Measurements from ENCODE around the gene UNKL. TPM values are rescaled to one million over a fixed set of nuclear protein-coding genes. Genes with fewer than 3 reads are reported as not detected.
A peak's percentile ranks its signal among the peaks of the same experiment; 100 is the strongest.

UNKL gene
- total and polyA plus RNA-seq, 2 experiments from 2014 or later, result 6.1 to 13.0 TPM

GRCh38 chr16:1363501-1364041 is 50.9 kb downstream of the UNKL start:
- Histone ChIP-seq H4K20me1 (ENCODE audit: insufficient read depth) (no peaks in the 10 kb centered on the region), H3K4me1 (ENCODE audit: insufficient read depth) (no peaks in the 10 kb centered on the region), H3F3A (ENCODE audit: insufficient read depth) (no peaks in the 10 kb centered on the region), H3K36me3 (ENCODE audit: low read depth) (peaks cover 14% of the 10 kb centered on the region), H3K9ac (no peak overlapping the region), H3K9me2 (ENCODE audit: insufficient read depth) (no peaks in the 10 kb centered on the region), H3K4me2 (ENCODE audit: unreplicated experiment) (no peak overlapping the region), H3K79me2 (ENCODE audit: insufficient read depth) (peaks cover 53% of the 10 kb centered on the region), H3K27me3 (replicated peaks; ENCODE audit: insufficient read depth) (no peaks in the 10 kb centered on the region), H3K27ac (no peak overlapping the region), H2AFZ (no peak overlapping the region), H3K9me3 (ENCODE audit: low read depth) (no peaks in the 10 kb centered on the region), H3K4me3 (no peak overlapping the region)
- peak; percentile 67 for DNase-seq
- in situ Hi-C loops (cut with MboI), result no loop called here
- TF ChIP-seq EZH2phosphoT487 (IDR thresholded peaks at IDR 0.05; ENCODE audit: insufficient read depth, low read depth) (no peak), EZH2 (IDR thresholded peaks at IDR 0.05; ENCODE audit: insufficient read depth, poor library complexity, severe bottlenecking) (no peak)
- WGBS, 2 experiments (ENCODE audit: low coverage in 1 of 2, low lambda C conversion rate in 2 of 2, missing lambda C conversion rate in 2 of 2), result 67 to 71% methylated on average over 18 of the region's 18 CpGs

- WGBS, 2 experiments (ENCODE audit: low coverage in 1 of 2, low lambda C conversion rate in 2 of 2, missing lambda C conversion rate in 2 of 2), result 93 to 94% methylated on average over 11 of the region's 11 CpGs
- H3K4me2 ChIP-seq (ENCODE audit: unreplicated experiment), result no peak overlapping the region
- no peak overlapping the region for H2AFZ ChIP-seq
- no peaks in the 10 kb centered on the region for H4K20me1 ChIP-seq (ENCODE audit: insufficient read depth)
- H3K27ac ChIP-seq, result no peak overlapping the region
- in situ Hi-C loops (cut with MboI), result no loop called here
- no peak overlapping the region for H3K9ac ChIP-seq
- TF ChIP-seq EZH2 (IDR thresholded peaks at IDR 0.05; ENCODE audit: insufficient read depth, poor library complexity, severe bottlenecking) (no peak), EZH2phosphoT487 (IDR thresholded peaks at IDR 0.05; ENCODE audit: insufficient read depth, low read depth) (no peak)
- H3F3A ChIP-seq (ENCODE audit: insufficient read depth), result no peaks in the 10 kb centered on the region
- DNase-seq, result no peak
- H3K36me3 ChIP-seq (ENCODE audit: low read depth), result peaks cover 14% of the 10 kb centered on the region
- no peak overlapping the region for H3K4me3 ChIP-seq
- no peaks in the 10 kb centered on the region for H3K4me1 ChIP-seq (ENCODE audit: insufficient read depth)
- no peaks in the 10 kb centered on the region for H3K27me3 ChIP-seq (replicated peaks; ENCODE audit: insufficient read depth)
- no peaks in the 10 kb centered on the region for H3K9me2 ChIP-seq (ENCODE audit: insufficient read depth)
- H3K9me3 ChIP-seq (ENCODE audit: low read depth), result no peaks in the 10 kb centered on the region
- peaks cover 61% of the 10 kb centered on the region for H3K79me2 ChIP-seq (ENCODE audit: insufficient read depth)
Observed at GRCh38 chr16:1362807-1363206, 51.7 kb downstream of the UNKL start.

DNA sequence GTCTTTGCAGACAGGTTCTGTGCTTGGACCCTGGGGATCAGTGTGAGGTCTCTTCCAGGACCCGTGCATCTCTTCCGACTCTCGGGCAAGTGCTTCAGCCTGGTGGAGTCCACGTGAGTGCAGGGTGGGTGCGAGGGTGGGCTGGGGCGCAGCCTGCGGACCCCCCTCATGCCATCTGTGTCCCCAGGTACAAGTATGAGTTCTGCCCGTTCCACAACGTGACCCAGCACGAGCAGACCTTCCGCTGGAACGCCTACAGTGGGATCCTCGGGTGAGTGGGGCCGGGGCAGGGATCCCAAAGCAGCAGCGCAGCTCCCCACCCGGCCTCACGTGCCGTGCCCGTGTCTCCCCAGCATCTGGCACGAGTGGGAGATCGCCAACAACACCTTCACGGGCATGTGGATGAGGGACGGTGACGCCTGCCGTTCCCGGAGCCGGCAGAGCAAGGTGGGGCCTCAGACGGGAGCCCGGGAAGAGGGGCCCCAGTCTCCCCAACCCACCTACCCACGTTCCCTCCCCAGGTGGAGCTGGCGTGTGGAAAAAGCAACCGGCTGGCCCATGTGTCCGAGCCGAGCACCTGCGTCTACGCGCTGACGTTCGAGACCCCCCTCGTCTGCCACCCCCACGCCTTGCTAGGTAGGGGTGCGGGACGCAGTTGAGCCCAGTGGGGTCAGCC is 52.7 kb downstream of the UNKL start:
- Histone ChIP-seq H3K36me3 (ENCODE audit: low read depth) (peaks cover 14% of the 10 kb centered on the region), H3K27me3 (replicated peaks; ENCODE audit: insufficient read depth) (no peaks in the 10 kb centered on the region), H3K4me1 (ENCODE audit: insufficient read depth) (no peaks in the 10 kb centered on the region), H3F3A (ENCODE audit: insufficient read depth) (no peaks in the 10 kb centered on the region), H3K4me2 (ENCODE audit: unreplicated experiment) (no peak overlapping the region), H3K9me3 (ENCODE audit: low read depth) (no peaks in the 10 kb centered on the region), H4K20me1 (ENCODE audit: insufficient read depth) (no peaks in the 10 kb centered on the region), H2AFZ (no peak overlapping the region), H3K9ac (no peak overlapping the region), H3K27ac (no peak overlapping the region), H3K79me2 (ENCODE audit: insufficient read depth) (peaks cover 69% of the 10 kb centered on the region), H3K9me2 (ENCODE audit: insufficient read depth) (no peaks in the 10 kb centered on the region), H3K4me3 (no peak overlapping the region)
- in situ Hi-C loops (cut with MboI), result no loop called here
- TF ChIP-seq EZH2phosphoT487 (IDR thresholded peaks at IDR 0.05; ENCODE audit: insufficient read depth, low read depth) (no peak), EZH2 (IDR thresholded peaks at IDR 0.05; ENCODE audit: insufficient read depth, poor library complexity, severe bottlenecking) (no peak)
- no peak for DNase-seq
- WGBS, 2 experiments (ENCODE audit: low coverage in 1 of 2, low lambda C conversion rate in 2 of 2, missing lambda C conversion rate in 2 of 2), result 91% methylated on average over 32 to 43 of the region's 43 CpGs

DNA sequence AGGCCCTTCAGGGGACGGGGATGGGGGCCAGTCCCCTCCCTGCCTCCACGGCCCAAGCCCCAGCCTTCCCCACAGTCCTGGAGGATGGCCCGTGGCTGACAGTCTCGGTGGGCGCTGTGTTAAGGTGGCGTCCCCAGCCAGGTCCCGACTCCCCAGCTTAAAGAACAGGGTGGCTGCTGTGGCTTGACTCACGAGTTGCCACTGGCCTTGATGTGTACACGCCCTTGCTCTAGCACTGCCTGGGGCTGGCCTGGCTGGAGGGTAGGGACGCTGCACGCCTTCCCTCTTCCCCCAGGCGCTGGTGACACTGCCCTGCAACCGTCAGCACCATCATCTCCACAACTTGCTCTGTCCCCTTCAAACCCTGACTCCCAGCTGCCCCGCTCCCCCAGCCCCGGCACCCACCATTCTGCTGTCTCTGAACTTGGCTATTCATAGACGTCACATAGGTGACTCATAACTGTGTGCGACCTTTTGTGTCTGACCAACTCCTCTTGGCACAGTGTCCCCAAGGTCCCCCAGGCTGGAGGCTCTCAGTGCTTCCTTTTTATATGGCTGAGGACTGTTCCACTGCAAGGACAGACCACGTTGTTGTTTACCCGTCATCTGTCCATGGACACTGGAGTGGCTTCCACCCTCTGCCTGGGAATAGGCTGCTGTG is 56.5 kb downstream of the UNKL start:
- H3K4me3 ChIP-seq, result no peak overlapping the region
- no peaks in the 10 kb centered on the region for H3F3A ChIP-seq (ENCODE audit: insufficient read depth)
- no peak for TF ChIP-seq EZH2 (IDR thresholded peaks at IDR 0.05; ENCODE audit: insufficient read depth, poor library complexity, severe bottlenecking)
- TF ChIP-seq EZH2phosphoT487 (IDR thresholded peaks at IDR 0.05; ENCODE audit: insufficient read depth, low read depth), result no peak
- H3K4me1 ChIP-seq (ENCODE audit: insufficient read depth), result peaks cover 2% of the 10 kb centered on the region; the same call in 1 of the 2 replicates
- WGBS, 2 experiments (ENCODE audit: low coverage in 1 of 2, low lambda C conversion rate in 2 of 2, missing lambda C conversion rate in 2 of 2), result 66 to 74% methylated on average over 12 to 19 of the region's 19 CpGs
- H3K9me3 ChIP-seq (ENCODE audit: low read depth), result no peaks in the 10 kb centered on the region
- H3K79me2 ChIP-seq (ENCODE audit: insufficient read depth), result peaks cover 98% of the 10 kb centered on the region
- no peak overlapping the region for H3K4me2 ChIP-seq (ENCODE audit: unreplicated experiment)
- no peak overlapping the region for H3K27ac ChIP-seq
- H3K9me2 ChIP-seq (ENCODE audit: insufficient read depth), result no peaks in the 10 kb centered on the region
- no peaks in the 10 kb centered on the region for H4K20me1 ChIP-seq (ENCODE audit: insufficient read depth)
- H3K36me3 ChIP-seq (ENCODE audit: low read depth), result peaks cover 4% of the 10 kb centered on the region; the same call in 1 of the 2 replicates
- H3K9ac ChIP-seq, result no peak overlapping the region
- no peak overlapping the region for H2AFZ ChIP-seq
- DNase-seq, result peak; percentile 36
- no peaks in the 10 kb centered on the region for H3K27me3 ChIP-seq (replicated peaks; ENCODE audit: insufficient read depth)
- in situ Hi-C loops (cut with MboI), result no loop called here

Measured in GM23248 (cell line).